Fibroblast of mammary gland (primary cell): ENCODE data around the gene ANKRD53.
"Not testable (repeated sequence)": the region's sequence is repeated elsewhere in the genome, so short reads cannot be mapped to it uniquely, and the experiment has no call there.

Experiments used
- DNase-seq: peaks from one replicate; pipeline ENCODE4 v3.0.0-alpha.2; 2010; ENCODE audit warnings: low read depth
- H3K4me3 ChIP-seq: 2 replicates; pipeline ENCODE4 v1.5.1; 2011; ENCODE audit warnings: low read depth, mild to moderate bottlenecking, low read length, moderate library complexity; ENCODE audit not compliant: control insufficient read depth
- CTCF ChIP-seq: conservative IDR thresholded peaks from 2 replicates; pipeline ENCODE4 v1.5.1; 2011; ENCODE audit warnings: low read depth, low read length, inconsistent platforms; ENCODE audit not compliant: control insufficient read depth, insufficient read depth

Gene ANKRD53

GRCh38 chr2:70995426-70995729 lies 16.9 kb downstream of the ANKRD53 start:
- TF ChIP-seq CTCF = peak; percentile 36
- DNase-seq = peak; percentile 48
- H3K4me3 ChIP-seq = peak overlapping the region; percentile 55

- not testable (repeated sequence) for H3K4me3 ChIP-seq, DNase-seq
Observed at GRCh38 chr2:70998885-70999284, 20.5 kb downstream of the ANKRD53 start.

DNA sequence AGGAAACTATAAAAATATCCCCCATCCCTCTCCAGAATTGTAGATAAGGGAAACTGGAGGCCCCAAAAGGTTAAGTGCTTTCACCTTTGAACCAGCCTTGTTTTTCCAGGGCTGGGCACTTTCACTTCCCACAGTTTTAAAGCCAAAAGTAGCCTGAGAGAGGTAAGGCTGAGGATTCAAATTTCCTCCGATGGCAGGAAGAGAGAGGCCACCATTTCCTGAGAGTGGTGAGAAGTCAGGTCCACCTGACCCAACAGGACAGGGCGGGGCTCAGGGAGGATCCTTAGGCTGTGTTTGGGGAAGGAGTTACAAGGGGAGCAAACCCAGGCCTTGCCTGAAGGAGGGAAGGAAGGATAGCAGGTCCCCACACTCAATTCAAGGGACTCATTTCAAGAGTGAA lies 20.9 kb downstream of the ANKRD53 start:
- TF ChIP-seq CTCF = no peak
- no peak overlapping the region for H3K4me3 ChIP-seq
- no peak for DNase-seq

- DNase-seq, H3K4me3 ChIP-seq: not testable (repeated sequence)
Observed at GRCh38 chr2:70999931-71000330, 21.5 kb downstream of the ANKRD53 start.

DNA sequence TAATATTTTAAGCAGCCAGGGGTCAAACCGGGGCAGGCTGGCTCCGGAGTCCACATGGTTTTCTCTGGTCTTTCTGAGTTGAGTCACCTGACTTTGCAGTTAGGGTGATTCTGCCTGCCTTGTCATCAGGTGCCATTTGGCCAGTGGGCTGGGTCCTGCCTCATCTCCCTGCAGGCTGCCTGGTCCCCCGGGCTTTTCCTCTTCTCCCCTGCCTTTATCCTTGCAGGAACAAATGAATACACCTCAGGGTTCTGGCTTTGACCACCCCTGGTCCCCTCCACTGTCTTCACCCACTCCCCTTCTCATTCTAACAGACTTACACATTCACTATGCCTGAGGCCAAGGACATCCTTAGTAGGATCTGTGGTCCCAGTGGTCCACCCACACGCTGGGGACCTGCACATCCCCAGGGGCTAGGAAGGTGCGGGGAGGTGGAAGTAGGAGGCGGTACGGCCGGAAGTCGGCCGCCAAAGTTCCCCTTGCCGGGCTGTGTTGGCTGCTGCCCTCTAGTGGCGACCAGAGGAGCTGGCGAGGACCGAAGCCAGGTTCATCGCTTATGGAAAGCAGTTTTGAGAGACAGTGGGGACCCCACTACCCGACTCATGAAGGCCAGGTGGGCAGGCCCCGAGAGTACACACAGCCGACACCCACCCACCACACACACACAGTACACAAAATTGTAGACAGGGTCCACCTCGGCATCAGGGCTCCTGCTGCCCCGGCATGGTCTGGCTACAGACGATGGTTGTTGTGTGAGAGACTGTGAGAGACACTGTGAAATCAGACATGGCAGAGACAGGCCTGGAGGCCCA lies 22.6 kb downstream of the ANKRD53 start:
- peak; percentile 88 for TF ChIP-seq CTCF
- peak overlapping the region; percentile 34 for H3K4me3 ChIP-seq
- DNase-seq = peak; percentile 61

DNA sequence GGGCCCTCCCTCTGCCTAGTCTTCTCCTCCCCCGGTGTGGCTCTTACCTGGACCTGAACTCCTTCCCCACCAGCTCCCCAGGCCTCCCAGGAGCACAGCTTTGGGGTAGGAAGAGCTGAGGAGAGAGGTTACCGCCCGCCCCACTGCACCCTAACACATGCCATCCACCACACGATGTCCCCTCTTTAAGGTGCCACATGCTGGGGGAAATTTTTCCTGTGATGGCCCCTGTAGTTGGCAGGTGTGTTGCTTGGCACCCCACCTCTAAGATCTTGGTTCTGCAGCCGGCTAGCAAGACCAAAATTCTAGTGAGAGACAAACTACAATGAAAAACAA lies 23.1 kb downstream of the ANKRD53 start:
- no peak overlapping the region for H3K4me3 ChIP-seq
- DNase-seq = no peak
- no peak for TF ChIP-seq CTCF

- TF ChIP-seq CTCF = no peak
- DNase-seq = no peak
- no peak overlapping the region for H3K4me3 ChIP-seq
Observed at GRCh38 chr2:71001981-71002570, 23.6 kb downstream of the ANKRD53 start.

GRCh38 chr2:71003396-71003795 lies 25.0 kb downstream of the ANKRD53 start:
- no peak overlapping the region for H3K4me3 ChIP-seq
- TF ChIP-seq CTCF = no peak
- no peak for DNase-seq
